Ascending aorta (tissue), 2 donors: ENCODE data around the gene PRMT7. TPM values are rescaled to one million over a fixed set of nuclear protein-coding genes. Genes with fewer than 3 reads are reported as not detected.

Experiments used
- DNase-seq, 2 donors: peaks; one replicate each; pipeline ENCODE4 v3.0.0-alpha.2; 2019; ENCODE audit warnings: low spot score in 2 of 2
- H3K27ac ChIP-seq, 2 donors: fragments of 200-600 bp; sonication (generic); one replicate each; pipeline ENCODE4 v1.5.1; 2016 to 2017; ENCODE audit warnings: mild to moderate bottlenecking in 1 of 2
- H3K27me3 ChIP-seq: fragments of 200-600 bp; sonication (generic); one replicate; pipeline ENCODE4 v1.5.1; 2017
- H3K36me3 ChIP-seq, 2 donors: fragments of 200-600 bp; sonication (generic); one replicate each; pipeline ENCODE4 v1.5.1; 2016
- H3K4me1 ChIP-seq, 2 donors: fragments of 200-600 bp; sonication (generic); one replicate each; pipeline ENCODE4 v1.5.1; 2016 to 2017; ENCODE audit warnings: mild to moderate bottlenecking in 1 of 2
- H3K4me3 ChIP-seq, 2 donors: fragments of 200-600 bp; sonication (generic); one replicate each; pipeline ENCODE4 v1.5.1; 2016 to 2017; ENCODE audit warnings: mild to moderate bottlenecking in 1 of 2
- H3K9me3 ChIP-seq, 2 donors: fragments of 200-600 bp; sonication (generic); one replicate each; pipeline ENCODE4 v1.5.1; 2016
- CTCF ChIP-seq, 3 experiments: fragments of 200-600 bp in 2 of 3; fragments of 450-650 bp in 1 of 3; sonication (generic) in 2 of 3; IDR thresholded peaks; one replicate each; pipeline ENCODE4 v1.5.1; 2016 to 2019; ENCODE audit warnings: antibody characterized with exemption in 3 of 3, mild to moderate bottlenecking in 1 of 3, moderate library complexity in 1 of 3
- intact Hi-C: fragments of 100-400 bp; cut with DNase I; formaldehyde crosslinking; loops from one replicate; pipeline ENCODE4 v1.15.1; 2023
- total RNA-seq: library from RNA; depleted of rRNA; stranded (reverse); fragments of >200 nt; gene quantifications from one replicate; pipeline ENCODE4 v1.1.0, GENCODE V29; 2016

Gene PRMT7
- total RNA-seq, 1 donor from 2014 or later: 25.1 TPM

DNA sequence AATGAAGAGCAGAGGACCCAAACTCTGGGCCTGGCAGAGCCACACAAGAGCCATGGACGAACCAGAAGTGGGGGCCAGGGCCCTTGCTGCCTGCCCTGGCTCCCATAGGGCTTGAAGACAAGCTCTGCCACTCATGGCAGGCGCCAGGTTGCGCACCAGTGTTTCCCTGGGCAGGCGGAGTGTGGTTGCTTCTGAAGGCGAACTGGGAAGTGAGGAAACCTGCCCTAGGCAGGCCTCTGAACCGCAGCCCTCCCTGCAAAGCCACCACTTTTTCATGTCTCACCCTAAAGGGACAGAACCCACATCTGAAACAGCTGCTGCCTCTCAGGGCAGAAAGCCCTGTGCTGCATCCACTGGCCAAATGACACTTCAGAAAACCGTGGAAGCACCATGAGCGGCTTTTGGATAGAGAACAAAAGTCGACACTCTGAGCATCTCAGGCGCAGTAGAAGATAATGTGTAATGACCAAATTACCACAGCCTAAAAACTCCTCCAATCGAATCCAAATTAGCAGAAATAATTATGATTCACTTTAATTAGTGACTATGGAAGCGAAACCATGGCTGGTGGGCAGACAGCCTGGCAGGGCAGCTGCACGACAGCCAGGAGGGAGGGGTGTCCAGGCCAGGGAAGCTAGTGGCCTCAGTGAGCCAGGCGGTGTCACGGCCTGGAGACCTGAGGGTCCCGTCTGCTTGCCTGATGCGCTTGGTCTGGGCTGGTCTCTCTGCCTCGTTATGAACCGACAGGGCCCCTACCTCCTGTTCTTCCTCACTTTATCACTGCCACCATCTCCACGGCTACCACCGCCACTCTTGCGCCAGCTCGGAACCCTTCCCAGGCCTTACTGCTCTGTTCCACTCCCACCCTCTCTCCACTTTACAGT is 59.1 kb downstream of the PRMT7 start:
- Histone ChIP-seq H3K36me3 (no peaks in the 10 kb centered on the region), H3K27me3 (no peaks in the 10 kb centered on the region), H3K4me3 (no peak overlapping the region), H3K9me3 (no peaks in the 10 kb centered on the region), H3K27ac (no peak overlapping the region), H3K4me1 (no peaks in the 10 kb centered on the region)
- no peak for DNase-seq
- TF ChIP-seq CTCF (IDR thresholded peaks at IDR 0.05): no peak
- intact Hi-C loops: no loop called here

DNA sequence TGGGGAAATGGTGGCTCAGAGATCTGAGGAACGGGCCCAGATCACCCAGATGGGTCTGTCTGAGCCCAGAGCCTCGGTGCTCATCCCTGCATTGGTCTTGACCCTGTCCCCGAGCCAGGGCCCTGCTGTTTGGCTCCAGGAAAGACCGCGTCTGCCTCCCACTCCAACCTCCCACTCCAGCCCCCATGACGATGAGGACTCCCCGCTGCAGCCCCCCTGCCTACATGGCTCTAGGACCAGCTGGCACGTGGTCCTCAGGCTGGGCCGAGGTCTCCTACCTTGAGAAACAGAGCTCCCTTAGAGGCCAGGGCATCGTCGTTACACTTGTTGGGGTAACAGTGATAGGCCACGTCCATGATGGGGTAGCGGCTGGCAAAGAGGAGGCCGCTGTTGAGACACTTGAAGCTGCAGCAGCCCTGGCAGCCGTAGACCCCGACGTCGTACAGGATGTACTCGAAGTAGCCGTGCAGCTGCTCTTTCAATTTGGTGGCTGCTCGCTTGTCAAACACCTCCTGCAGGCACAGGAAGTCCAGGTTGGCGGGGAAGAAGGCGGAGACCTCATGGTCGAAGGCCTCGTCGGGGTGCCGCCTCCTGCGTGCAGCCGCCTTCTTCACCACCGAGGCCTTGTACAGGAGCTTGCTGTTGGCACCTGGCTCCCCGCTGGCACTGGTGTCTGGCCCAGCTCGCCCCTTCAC is 59.9 kb downstream of the PRMT7 start:
- Histone ChIP-seq H3K27ac (no peak overlapping the region), H3K9me3 (no peaks in the 10 kb centered on the region), H3K27me3 (no peaks in the 10 kb centered on the region), H3K36me3 (no peaks in the 10 kb centered on the region), H3K4me3 (no peak overlapping the region), H3K4me1 (no peaks in the 10 kb centered on the region)
- no peak for DNase-seq
- no peak for TF ChIP-seq CTCF (IDR thresholded peaks at IDR 0.05)
- intact Hi-C loops: no loop called here

GRCh38 chr16:68371276-68371651 is 60.4 kb downstream of the PRMT7 start:
- intact Hi-C loops: no loop called here

GRCh38 chr16:68371706-68372380 is 61.0 kb downstream of the PRMT7 start:
- Histone ChIP-seq H3K27me3 (no peaks in the 10 kb centered on the region), H3K9me3 (no peaks in the 10 kb centered on the region), H3K36me3 (no peaks in the 10 kb centered on the region), H3K27ac (no peak overlapping the region), H3K4me3 (no peak overlapping the region), H3K4me1 (no peaks in the 10 kb centered on the region)
- DNase-seq: no peak
- intact Hi-C loops: no loop called here
- no peak for TF ChIP-seq CTCF (IDR thresholded peaks at IDR 0.05)

More at GRCh38 chr16:68371276-68371651, 60.4 kb downstream of the PRMT7 start:
- Histone ChIP-seq H3K4me3 (no peak overlapping the region), H3K36me3 (no peaks in the 10 kb centered on the region), H3K27me3 (no peaks in the 10 kb centered on the region), H3K27ac (no peak overlapping the region), H3K9me3 (no peaks in the 10 kb centered on the region), H3K4me1 (no peaks in the 10 kb centered on the region)
- no peak for TF ChIP-seq CTCF (IDR thresholded peaks at IDR 0.05)
- DNase-seq: no peak

GRCh38 chr16:68372381-68372720 is 61.5 kb downstream of the PRMT7 start:
- H3K4me3 ChIP-seq: no peak overlapping the region
- intact Hi-C loops: no loop called here

More at GRCh38 chr16:68372381-68372720, 61.5 kb downstream of the PRMT7 start:
- no peaks in the 10 kb centered on the region for H3K27me3 ChIP-seq
- H3K36me3 ChIP-seq: no peaks in the 10 kb centered on the region
- no peak overlapping the region for H3K27ac ChIP-seq
- no peaks in the 10 kb centered on the region for H3K9me3 ChIP-seq
- DNase-seq: no peak
- TF ChIP-seq CTCF (IDR thresholded peaks at IDR 0.05): no peak
- no peaks in the 10 kb centered on the region for H3K4me1 ChIP-seq
